Coronary artery (tissue), 2 donors: ENCODE results near the gene NDUFV1.

Experiments used
- DNase-seq: peaks from one replicate; pipeline ENCODE4 v3.0.0-alpha.2; 2017; ENCODE audit warnings: low spot score
- H3K27ac ChIP-seq, 2 donors: fragments of 200-600 bp; sonication (generic); one replicate each; pipeline ENCODE4 v1.5.1; 2016 to 2019
- H3K4me3 ChIP-seq: fragments of 200-600 bp; sonication (generic); 2 replicates; pipeline ENCODE4 v1.5.1; 2016; ENCODE audit warnings: mild to moderate bottlenecking, moderate library complexity
- CTCF ChIP-seq: fragments of 200-600 bp; sonication (generic); IDR thresholded peaks from one replicate; pipeline ENCODE4 v1.5.1; 2019; ENCODE audit warnings: antibody characterized with exemption

Gene NDUFV1

GRCh38 chr11:67639438-67639859, 32.7 kb downstream of the NDUFV1 start, which contains the start of gene TBX10:
TSS of gene TBX10 (minus strand) at chr11:67639763. CDS start at chr11:67639472, 291 bp downstream.
- Histone ChIP-seq H3K4me3 (no peak within 1 kb of the TSS), H3K27ac (no peak within 1 kb of the TSS)
- TF ChIP-seq CTCF, result no peak
- no peak for DNase-seq

GRCh38 chr11:67640021-67640757, 33.5 kb downstream of the NDUFV1 start:
- peak; percentile 38 for TF ChIP-seq CTCF
- DNase-seq, result no peak
- H3K27ac ChIP-seq, result no peak overlapping the region
- no peak overlapping the region for H3K4me3 ChIP-seq

- no peak overlapping the region for H3K27ac ChIP-seq
- no peak overlapping the region for H3K4me3 ChIP-seq
- DNase-seq, result no peak
- no peak for TF ChIP-seq CTCF
Measured at GRCh38 chr11:67640758-67641337, 34.1 kb downstream of the NDUFV1 start.

GRCh38 chr11:67641338-67642172, 34.8 kb downstream of the NDUFV1 start:
- no peak for DNase-seq
- no peak overlapping the region for H3K4me3 ChIP-seq
- no peak for TF ChIP-seq CTCF
- H3K27ac ChIP-seq, result no peak overlapping the region

GRCh38 chr11:67642173-67643120, 35.7 kb downstream of the NDUFV1 start:
- Histone ChIP-seq H3K27ac (no peak overlapping the region), H3K4me3 (no peak overlapping the region)
- no peak for TF ChIP-seq CTCF
- no peak for DNase-seq

- TF ChIP-seq CTCF, result no peak
- Histone ChIP-seq H3K4me3 (no peak overlapping the region), H3K27ac (no peak overlapping the region)
- no peak for DNase-seq
Measured at GRCh38 chr11:67644042-67644441, 37.3 kb downstream of the NDUFV1 start.
